Posterior cingulate gyrus (tissue), 11 donors: ENCODE results near the gene DLGAP4.

Source experiments
- DNase-seq, 10 donors: peaks; one replicate each; pipeline versions ENCODE4 v3.0.0 to v3.0.0-alpha.2; 2020 to 2021; ENCODE audit warnings: mixed read lengths in 3 of 10
- intact Hi-C: fragments of 100-400 bp; cut with DNase I; formaldehyde crosslinking; loops from one replicate; pipeline ENCODE4 v1.15.1; 2023

Gene DLGAP4

GRCh38 chr20:36399147-36399968, 93.2 kb downstream of the DLGAP4 start:
- intact Hi-C loops = no loop called here
- DNase-seq = peak in 6 of 10 donors; percentile 30 to 90 (median 40)

- intact Hi-C loops = no loop called here
- no peak for DNase-seq
Observed at GRCh38 chr20:36399969-36400545, 93.9 kb downstream of the DLGAP4 start.

GRCh38 chr20:36400909-36401735, 95.0 kb downstream of the DLGAP4 start:
- DNase-seq = peak in 1 of 10 donors; percentile 69
- intact Hi-C loops = no loop called here

- intact Hi-C loops = no loop called here
- no peak for DNase-seq
Observed at GRCh38 chr20:36402708-36403107, 96.6 kb downstream of the DLGAP4 start.

GRCh38 chr20:36404435-36404978, 98.4 kb downstream of the DLGAP4 start:
- intact Hi-C loops = no loop called here
- peak in 1 of 10 donors; percentile 55 for DNase-seq

- intact Hi-C loops = no loop called here
- DNase-seq = peak in 2 of 10 donors; percentile 67 to 71
Observed at GRCh38 chr20:36405255-36405654, 99.1 kb downstream of the DLGAP4 start.

GRCh38 chr20:36407199-36407733, 101.1 kb downstream of the DLGAP4 start:
- intact Hi-C loops = no loop called here
- DNase-seq = peak in 1 of 10 donors; percentile 17

GRCh38 chr20:36408219-36408618, 102.1 kb downstream of the DLGAP4 start:
- intact Hi-C loops = no loop called here
- DNase-seq = peak in 3 of 10 donors; percentile 70 to 82 (median 81)

GRCh38 chr20:36411861-36412454, 105.8 kb downstream of the DLGAP4 start:
- intact Hi-C loops = no loop called here
- DNase-seq = peak in 1 of 10 donors; percentile 2

GRCh38 chr20:36415475-36416002, 109.4 kb downstream of the DLGAP4 start:
- intact Hi-C loops = no loop called here
- no peak for DNase-seq

- intact Hi-C loops = no loop called here
- no peak for DNase-seq
Observed at GRCh38 chr20:36418711-36419110, 112.6 kb downstream of the DLGAP4 start.

GRCh38 chr20:36421641-36422040, 115.5 kb downstream of the DLGAP4 start:
- intact Hi-C loops = no loop called here
- DNase-seq = no peak

GRCh38 chr20:36424314-36424713, 118.2 kb downstream of the DLGAP4 start:
- DNase-seq = no peak
- intact Hi-C loops = no loop called here

- no peak for DNase-seq
- intact Hi-C loops = no loop called here
Observed at GRCh38 chr20:36425166-36425565, 119.0 kb downstream of the DLGAP4 start.

GRCh38 chr20:36431604-36432003, 125.5 kb downstream of the DLGAP4 start:
- intact Hi-C loops = no loop called here
- DNase-seq = no peak

GRCh38 chr20:36432096-36432495, 126.0 kb downstream of the DLGAP4 start:
- DNase-seq = no peak
- intact Hi-C loops = no loop called here

GRCh38 chr20:36434383-36434782, 128.2 kb downstream of the DLGAP4 start:
- intact Hi-C loops = no loop called here
- peak in 3 of 10 donors; percentile 21 to 89 (median 36) for DNase-seq

GRCh38 chr20:36435124-36435523, 129.0 kb downstream of the DLGAP4 start:
- intact Hi-C loops = no loop called here
- no peak for DNase-seq

- DNase-seq = peak in 7 of 10 donors; percentile 9 to 90 (median 38)
- intact Hi-C loops = no loop called here
Observed at GRCh38 chr20:36435592-36436541, 129.7 kb downstream of the DLGAP4 start.
